ENCODE results near the gene NCAPH2. TPM values are rescaled to one million over a fixed set of nuclear protein-coding genes. Genes with fewer than 3 reads are reported as not detected.
A peak's percentile ranks its signal among the peaks of the same experiment; 100 is the strongest.
"Not testable (repeated sequence)": the region's sequence is repeated elsewhere in the genome, so short reads cannot be mapped to it uniquely, and the experiment has no call there.

NCAPH2 gene
- polyA plus RNA-seq, 1 donor from 2014 or later, result 39.4 TPM

GRCh38 chr22:50532824-50533796, 25.1 kb downstream of the NCAPH2 start:
- peaks cover 31 to 34% (median 32%) of the 10 kb centered on the region in 3 donors for H3K4me1 Mint-ChIP-seq
- no peaks in the 10 kb centered on the region for H3K9me3 Mint-ChIP-seq
- H3K27ac Mint-ChIP-seq, result peak overlapping the region; percentile 95 to 99 (median 98)
- H3K36me3 Mint-ChIP-seq, result no peaks in the 10 kb centered on the region
- H3K4me3 Mint-ChIP-seq, result peak overlapping the region; percentile 86 to 97 (median 92)
- no peaks in the 10 kb centered on the region for H3K27me3 Mint-ChIP-seq

DNA sequence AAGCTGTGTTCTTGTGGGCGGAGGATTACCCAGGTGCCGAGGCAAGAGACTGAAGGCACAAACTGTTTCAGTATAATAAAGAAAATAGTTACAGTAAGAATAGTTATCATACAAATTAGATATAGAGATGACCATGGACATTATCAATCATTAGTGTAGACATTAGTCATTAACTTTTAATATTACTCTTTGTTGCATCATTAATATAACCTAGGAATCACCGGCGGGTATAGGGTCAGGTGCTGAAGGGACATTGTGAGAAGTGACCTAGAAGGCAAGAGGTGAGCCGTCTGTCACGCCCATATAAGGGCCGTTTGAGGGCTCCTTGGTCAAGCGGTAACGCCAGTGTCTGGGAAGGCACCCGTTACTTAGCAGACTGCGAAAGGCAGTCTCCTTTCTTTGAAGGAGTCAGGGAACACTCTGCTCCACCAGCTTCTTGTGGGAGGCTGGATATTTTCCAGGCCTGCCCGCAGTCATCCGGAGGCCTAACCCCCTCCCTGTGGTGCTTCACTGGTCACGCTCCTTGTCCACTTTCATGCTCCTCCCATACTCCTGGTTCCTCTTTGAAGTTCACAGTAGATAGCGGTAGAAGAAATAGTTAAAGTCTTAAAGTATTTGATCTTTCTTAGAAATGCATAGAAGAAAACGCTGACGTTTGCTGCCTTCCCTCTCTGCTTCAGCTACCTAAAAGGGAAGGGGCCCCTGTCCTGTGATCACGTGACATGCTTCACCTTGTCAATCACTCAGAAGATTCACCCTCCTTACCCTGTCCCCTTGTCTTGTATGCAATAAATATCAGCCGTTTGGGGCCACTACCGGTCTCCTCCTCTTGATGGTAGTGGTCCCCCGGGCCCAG, 26.1 kb downstream of the NCAPH2 start:
- Mint-ChIP-seq H3K27ac (peak overlapping the region; percentile 95 to 99 (median 98)), H3K4me1 (peaks cover 29 to 33% (median 31%) of the 10 kb centered on the region in 3 donors), H3K4me3 (peak overlapping the region; percentile 77 to 97 (median 90))
- H3K27me3 Mint-ChIP-seq, H3K9me3 Mint-ChIP-seq, H3K36me3 Mint-ChIP-seq: not testable (repeated sequence)

DNA sequence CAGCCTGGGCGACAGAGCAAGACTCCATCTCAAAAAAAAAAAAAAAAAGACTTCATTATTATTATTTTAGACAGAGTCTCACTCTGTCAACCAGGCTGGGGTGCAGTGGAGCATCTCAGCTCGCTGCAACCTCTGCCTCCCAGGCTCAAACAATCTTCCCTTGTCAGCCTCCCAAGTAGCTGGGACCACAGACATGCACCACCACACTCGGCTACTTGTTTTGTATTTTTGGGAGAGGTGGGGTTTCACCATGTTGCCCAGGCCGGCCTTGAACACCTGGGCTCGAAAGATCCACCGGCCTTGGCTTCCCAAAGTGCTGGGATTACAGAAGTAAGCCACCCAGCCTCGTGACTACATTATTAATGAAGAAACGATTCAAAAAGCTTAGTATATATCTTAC, 27.1 kb downstream of the NCAPH2 start:
- H3K9me3 Mint-ChIP-seq, result no peaks in the 10 kb centered on the region
- H3K36me3 Mint-ChIP-seq, result no peaks in the 10 kb centered on the region
- H3K27me3 Mint-ChIP-seq, result no peaks in the 10 kb centered on the region
- H3K27ac Mint-ChIP-seq, result peak overlapping the region; percentile 95 to 99 (median 98)
- H3K4me1 Mint-ChIP-seq, result peaks cover 36 to 40% (median 38%) of the 10 kb centered on the region in 3 donors
- H3K4me3 Mint-ChIP-seq, result peak overlapping the region; percentile 77 to 97 (median 90)

DNA sequence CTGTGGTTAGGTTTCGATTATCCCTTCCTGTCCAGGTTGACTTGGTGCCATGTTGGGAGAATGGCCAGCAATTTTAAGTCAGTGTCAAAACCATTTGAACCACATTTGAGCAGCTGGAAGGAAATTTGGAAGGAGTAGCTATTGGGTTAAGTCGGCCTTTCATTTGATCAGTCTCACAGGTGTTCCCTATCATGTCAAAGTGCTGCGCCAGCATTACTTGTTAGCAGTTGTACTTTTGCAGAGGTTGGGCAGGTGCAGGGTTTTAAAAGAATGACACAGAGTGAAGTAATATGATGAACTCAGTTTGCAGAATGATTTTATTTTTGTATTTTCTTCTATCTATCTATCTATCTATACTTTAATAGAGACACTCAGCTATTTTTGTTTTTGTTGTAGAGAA, 28.2 kb downstream of the NCAPH2 start:
- no peaks in the 10 kb centered on the region for H3K27me3 Mint-ChIP-seq
- no peaks in the 10 kb centered on the region for H3K9me3 Mint-ChIP-seq
- no peaks in the 10 kb centered on the region for H3K36me3 Mint-ChIP-seq
- H3K4me1 Mint-ChIP-seq, result peaks cover 40 to 50% (median 47%) of the 10 kb centered on the region in 3 donors
- H3K27ac Mint-ChIP-seq, result peak overlapping the region in 2 of 3 donors; percentile 59 to 87
- H3K4me3 Mint-ChIP-seq, result peak overlapping the region in 2 of 4 donors; percentile 57 to 95

DNA sequence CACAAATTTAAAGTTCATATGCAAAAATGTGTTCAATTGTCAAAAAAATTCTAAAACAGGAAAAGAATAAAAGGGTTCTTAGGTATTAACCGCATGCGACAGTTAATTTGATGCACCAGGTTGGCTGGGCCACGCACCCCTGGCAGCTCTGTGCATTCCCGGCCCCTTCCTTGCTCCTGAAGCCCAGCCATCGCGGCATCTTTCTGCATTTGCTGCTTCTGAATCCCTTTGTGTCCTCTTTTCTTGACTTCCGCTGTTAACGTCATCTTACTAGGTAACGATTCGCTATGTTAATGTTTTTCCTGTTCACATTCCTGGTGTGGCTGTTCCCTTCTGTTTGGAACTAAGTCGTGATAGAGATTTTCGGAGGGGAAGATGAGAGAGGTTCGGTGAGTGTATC, 29.7 kb downstream of the NCAPH2 start:
- peak overlapping the region in 1 of 4 donors; percentile 33 for H3K4me3 Mint-ChIP-seq
- H3K4me1 Mint-ChIP-seq, result peaks cover 44 to 59% (median 57%) of the 10 kb centered on the region in 3 donors
- H3K27me3 Mint-ChIP-seq, result no peaks in the 10 kb centered on the region
- no peaks in the 10 kb centered on the region for H3K9me3 Mint-ChIP-seq
- no peaks in the 10 kb centered on the region for H3K36me3 Mint-ChIP-seq
- H3K27ac Mint-ChIP-seq, result peak overlapping the region; percentile 87 to 100 (median 93)

DNA sequence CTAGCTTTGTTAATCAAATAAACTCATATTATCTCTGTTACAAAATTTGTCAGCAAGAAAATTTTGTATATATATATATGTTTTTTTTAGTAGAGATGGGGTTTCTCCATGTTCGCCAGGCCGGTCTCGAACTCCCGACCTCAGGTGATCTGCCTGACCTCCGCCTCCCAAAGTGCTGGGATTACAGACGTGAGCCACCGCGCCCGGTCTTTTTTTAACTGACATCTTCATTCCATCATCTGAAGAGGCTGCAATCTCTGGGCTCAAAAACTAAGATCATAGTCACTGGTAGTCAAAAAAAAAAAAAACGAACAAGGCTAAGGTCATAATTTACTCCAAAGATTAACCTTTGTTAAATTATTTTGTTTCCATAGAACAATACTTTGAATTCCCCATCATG, 32.4 kb downstream of the NCAPH2 start:
- peak overlapping the region; percentile 91 to 100 (median 100) for H3K27ac Mint-ChIP-seq
- H3K36me3 Mint-ChIP-seq, result no peaks in the 10 kb centered on the region
- peak overlapping the region; percentile 16 to 90 (median 72) for H3K4me3 Mint-ChIP-seq
- H3K4me1 Mint-ChIP-seq, result peaks cover 28 to 43% (median 38%) of the 10 kb centered on the region in 3 donors
- H3K9me3 Mint-ChIP-seq, result no peaks in the 10 kb centered on the region
- H3K27me3 Mint-ChIP-seq, result no peaks in the 10 kb centered on the region

- H3K4me3 Mint-ChIP-seq, result peak overlapping the region; percentile 60 to 90 (median 76)
- not testable (repeated sequence) for H3K36me3 Mint-ChIP-seq
Observed at GRCh38 chr22:50541667-50542026, 33.6 kb downstream of the NCAPH2 start.

DNA sequence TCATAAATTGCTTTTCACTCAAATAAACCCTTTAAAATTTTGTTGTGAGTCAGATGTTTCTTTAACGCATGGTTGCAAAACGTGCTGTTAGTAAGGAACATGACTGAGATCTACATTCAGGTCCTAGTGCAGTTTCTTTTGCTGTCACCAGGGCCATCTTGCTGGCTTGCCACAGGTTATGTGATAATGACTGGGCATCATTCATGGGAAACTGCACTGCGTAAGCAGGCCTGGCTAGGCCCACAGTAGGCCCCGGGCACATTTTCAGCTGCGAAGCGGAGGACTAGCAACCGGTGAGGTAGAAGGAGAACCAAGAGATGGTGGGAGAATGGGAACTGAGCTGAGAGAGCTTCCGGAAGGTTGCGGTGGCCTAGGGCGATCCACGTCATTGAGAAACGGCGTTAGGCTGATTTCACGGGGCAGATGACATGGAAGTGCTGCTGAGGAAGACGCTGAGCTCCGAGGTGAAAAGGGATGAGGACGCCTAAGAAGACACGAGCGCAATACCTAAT, 34.4 kb downstream of the NCAPH2 start:
- Mint-ChIP-seq H3K9me3 (no peaks in the 10 kb centered on the region), H3K36me3 (no peaks in the 10 kb centered on the region), H3K4me1 (peaks cover 28 to 43% (median 41%) of the 10 kb centered on the region in 3 donors), H3K27me3 (no peaks in the 10 kb centered on the region), H3K4me3 (peak overlapping the region; percentile 70 to 81 (median 78)), H3K27ac (peak overlapping the region; percentile 91 to 100 (median 96))

More at GRCh38 chr22:50541667-50542026, 33.6 kb downstream of the NCAPH2 start:
- Mint-ChIP-seq H3K27ac (peak overlapping the region; percentile 91 to 100 (median 96)), H3K4me1 (peaks cover 28 to 43% (median 40%) of the 10 kb centered on the region in 3 donors)
- H3K27me3 Mint-ChIP-seq, H3K9me3 Mint-ChIP-seq: not testable (repeated sequence)

GRCh38 chr22:50544078-50544745, 36.2 kb downstream of the NCAPH2 start:
- Mint-ChIP-seq H3K36me3 (no peaks in the 10 kb centered on the region), H3K27me3 (no peaks in the 10 kb centered on the region), H3K4me3 (peak overlapping the region; percentile 55 to 80 (median 66)), H3K4me1 (peaks cover 23 to 36% (median 34%) of the 10 kb centered on the region in 3 donors), H3K27ac (peak overlapping the region in 2 of 3 donors; percentile 89 to 93), H3K9me3 (no peaks in the 10 kb centered on the region)

GRCh38 chr22:50544746-50545253, 36.8 kb downstream of the NCAPH2 start:
- no peaks in the 10 kb centered on the region for H3K36me3 Mint-ChIP-seq
- no peaks in the 10 kb centered on the region for H3K27me3 Mint-ChIP-seq
- H3K27ac Mint-ChIP-seq, result peak overlapping the region; percentile 88 to 93 (median 89)
- no peaks in the 10 kb centered on the region for H3K9me3 Mint-ChIP-seq
- peaks cover 17 to 30% (median 28%) of the 10 kb centered on the region in 3 donors for H3K4me1 Mint-ChIP-seq
- H3K4me3 Mint-ChIP-seq, result peak overlapping the region in 2 of 4 donors; percentile 5 to 62

DNA sequence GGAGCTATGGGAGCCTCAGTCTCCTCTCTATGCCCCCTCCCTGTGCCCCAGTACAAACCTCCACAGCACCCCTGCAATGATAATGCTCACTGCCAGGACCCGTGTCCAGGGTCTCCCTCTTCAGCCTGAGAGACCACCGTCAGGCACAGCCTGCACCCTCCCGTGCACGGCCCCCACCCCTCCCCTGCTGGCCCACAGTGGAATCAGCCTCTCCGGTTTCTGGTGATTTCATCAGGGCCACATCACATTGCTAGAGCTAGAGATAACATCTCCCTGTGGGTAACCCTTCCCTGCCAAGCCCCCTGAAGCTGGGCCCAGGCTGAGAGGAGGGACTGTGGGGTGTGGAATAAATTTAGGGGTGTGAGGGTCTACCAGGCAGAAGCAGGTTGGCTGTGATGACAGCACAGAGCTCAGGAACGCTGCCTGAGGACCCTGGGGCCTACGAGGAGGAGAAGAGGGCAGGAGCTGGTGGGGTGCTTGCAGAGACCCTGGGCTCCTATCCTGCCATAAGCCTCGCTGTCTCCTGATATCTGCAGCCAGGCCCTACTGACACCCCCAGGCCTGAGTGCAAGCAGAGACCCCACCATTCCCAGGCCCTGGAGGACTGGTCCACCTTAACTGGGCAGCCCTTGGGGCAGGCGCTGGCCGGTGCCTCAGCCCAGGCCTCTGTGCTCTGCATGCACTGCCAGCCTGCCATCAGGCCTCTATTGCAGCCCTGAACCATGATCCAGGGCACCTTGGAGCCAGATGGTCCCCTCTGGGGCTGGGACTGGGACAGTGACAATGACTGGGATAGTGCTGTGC, 37.7 kb downstream of the NCAPH2 start, which contains the start of gene KLHDC7B:
Gene KLHDC7B, plus strand, starts transcription at position 378 of the 804 bp plus-strand sequence. Its CDS starts 345 bp downstream, at position 723.
- Mint-ChIP-seq H3K36me3 (no peaks in the 10 kb centered on the region), H3K9me3 (no peaks in the 10 kb centered on the region), H3K27me3 (no peaks in the 10 kb centered on the region), H3K27ac (peak within 1 kb of the TSS; percentile 88 to 93 (median 89)), H3K4me1 (peaks cover 12 to 32% (median 27%) of the 10 kb centered on the region in 3 donors), H3K4me3 (peak within 1 kb of the TSS in 2 of 4 donors; percentile 5 to 62)

- peak overlapping the region in 1 of 4 donors; percentile 62 for H3K4me3 Mint-ChIP-seq
- H3K27ac Mint-ChIP-seq, result peak overlapping the region in 1 of 3 donors; percentile 88
- H3K36me3 Mint-ChIP-seq, result no peaks in the 10 kb centered on the region
- H3K9me3 Mint-ChIP-seq, result no peaks in the 10 kb centered on the region
- no peaks in the 10 kb centered on the region for H3K27me3 Mint-ChIP-seq
- peaks cover 8 to 25% (median 19%) of the 10 kb centered on the region in 3 donors for H3K4me1 Mint-ChIP-seq
Observed at GRCh38 chr22:50546326-50547262, 38.6 kb downstream of the NCAPH2 start.
